SK-N-SH treated with all-trans-retinoic acid at 6 μM for 48 hours (cell line): ENCODE measurements around the gene UCHL3.

Experiments used
- OSR1 ChIP-seq: fragments of 250-450 bp; sonication (Bioruptor Pico); IDR thresholded peaks from 2 replicates; pipeline ENCODE4 v1.8.0; 2022; ENCODE audit warnings: moderate library complexity, mild to moderate bottlenecking, inconsistent platforms
- PPARA ChIP-seq: fragments of 250-450 bp; sonication (Bioruptor Pico); IDR thresholded peaks from 2 replicates; pipeline ENCODE4 v1.5.0; 2020; ENCODE audit warnings: mild to moderate bottlenecking, borderline replicate concordance
- SNAI2 ChIP-seq: fragments of 250-450 bp; sonication (Bioruptor Pico); IDR thresholded peaks from 2 replicates; pipeline ENCODE4 v1.5.0; 2020; ENCODE audit warnings: mild to moderate bottlenecking, moderate library complexity
- ZC3H10 ChIP-seq: fragments of 250-450 bp; sonication (Bioruptor Pico); IDR thresholded peaks from 2 replicates; pipeline ENCODE4 v1.5.1; 2021; ENCODE audit warnings: mild to moderate bottlenecking, moderate library complexity
- ZFP3 ChIP-seq: fragments of 250-450 bp; sonication (Bioruptor Pico); IDR thresholded peaks from 2 replicates; pipeline ENCODE4 v1.5.0; 2020; ENCODE audit warnings: mild to moderate bottlenecking, moderate library complexity
- ZFP30 ChIP-seq: fragments of 450-650 bp; formaldehyde crosslinking; IDR thresholded peaks from 2 replicates; pipeline ENCODE4 v1.5.0; 2022; ENCODE audit warnings: mild to moderate bottlenecking, moderate library complexity
- ZNF8 ChIP-seq: fragments of 450-650 bp; formaldehyde crosslinking; IDR thresholded peaks from 2 replicates; pipeline ENCODE4 v1.5.0; 2020; ENCODE audit warnings: mild to moderate bottlenecking, moderate library complexity
- TF ChIP-seq, protein P1 (sequence below): fragments of 250-450 bp; sonication (Bioruptor Pico); IDR thresholded peaks from 2 replicates; pipeline ENCODE4 v1.5.1; 2020; ENCODE audit warnings: low read depth, mild to moderate bottlenecking, moderate library complexity

UCHL3 gene

GRCh38 chr13:75652726-75653125 is 103.1 kb downstream of the UCHL3 start (continued):
- TF ChIP-seq ZFP30 (CRISPR knock-in tag) = no peak
- no peak for TF ChIP-seq PPARA (CRISPR knock-in tag)
- TF ChIP-seq, protein P1, sequence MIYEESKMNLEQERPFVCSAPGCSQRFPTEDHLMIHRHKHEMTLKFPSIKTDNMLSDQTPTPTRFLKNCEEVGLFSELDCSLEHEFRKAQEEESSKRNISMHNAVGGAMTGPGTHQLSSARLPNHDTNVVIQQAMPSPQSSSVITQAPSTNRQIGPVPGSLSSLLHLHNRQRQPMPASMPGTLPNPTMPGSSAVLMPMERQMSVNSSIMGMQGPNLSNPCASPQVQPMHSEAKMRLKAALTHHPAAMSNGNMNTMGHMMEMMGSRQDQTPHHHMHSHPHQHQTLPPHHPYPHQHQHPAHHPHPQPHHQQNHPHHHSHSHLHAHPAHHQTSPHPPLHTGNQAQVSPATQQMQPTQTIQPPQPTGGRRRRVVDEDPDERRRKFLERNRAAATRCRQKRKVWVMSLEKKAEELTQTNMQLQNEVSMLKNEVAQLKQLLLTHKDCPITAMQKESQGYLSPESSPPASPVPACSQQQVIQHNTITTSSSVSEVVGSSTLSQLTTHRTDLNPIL (CRISPR knock-in tag) = no peak
- no peak for TF ChIP-seq SNAI2
- TF ChIP-seq ZC3H10 (CRISPR knock-in tag) = no peak
- TF ChIP-seq ZFP3 (CRISPR knock-in tag) = no peak
- TF ChIP-seq OSR1 (CRISPR knock-in tag) = no peak
- TF ChIP-seq ZNF8 (CRISPR knock-in tag) = no peak
